NCI-H2227 treated with DMSO at 0.1 percent for 48 hours (cell line): ENCODE results near the gene RPTN.

Experiments
- DNase-seq: peaks from one replicate; lab custom pipeline; 2025; lab: John Stamatoyannopoulos, UW

Gene RPTN

GRCh38 chr1:152159144-152159543, at the start of gene RPTN:
RPTN (minus strand) TSS chr1:152159228; CDS start chr1:152157889, 1,339 bp downstream.
- no peak for DNase-seq

- no peak for DNase-seq
Observed at GRCh38 chr1:152198982-152199381, 40.0 kb upstream of the RPTN start.

- no peak for DNase-seq
Observed at GRCh38 chr1:152197361-152197941, 38.4 kb upstream of the RPTN start.

- DNase-seq, result no peak
Observed at GRCh38 chr1:152191711-152192110, 32.7 kb upstream of the RPTN start.

GRCh38 chr1:152191260-152191659, 32.2 kb upstream of the RPTN start:
- DNase-seq, result no peak

- no peak for DNase-seq
Observed at GRCh38 chr1:152190589-152190988, 31.6 kb upstream of the RPTN start.

GRCh38 chr1:152189657-152190442, 30.8 kb upstream of the RPTN start:
- no peak for DNase-seq

GRCh38 chr1:152188673-152189591, 29.9 kb upstream of the RPTN start:
- DNase-seq, result peak; percentile 1

GRCh38 chr1:152186556-152187285, 27.7 kb upstream of the RPTN start:
- DNase-seq, result no peak

- peak; percentile 7 for DNase-seq
Observed at GRCh38 chr1:152185544-152186391, 26.7 kb upstream of the RPTN start.

- DNase-seq, result no peak
Observed at GRCh38 chr1:152182944-152183361, 23.9 kb upstream of the RPTN start.

- no peak for DNase-seq
Observed at GRCh38 chr1:152182431-152182830, 23.4 kb upstream of the RPTN start.

GRCh38 chr1:152179566-152179965, 20.5 kb upstream of the RPTN start:
- no peak for DNase-seq

- DNase-seq, result no peak
Observed at GRCh38 chr1:152170287-152170905, 11.4 kb upstream of the RPTN start.

- DNase-seq, result no peak
Observed at GRCh38 chr1:152169366-152170025, 10.5 kb upstream of the RPTN start.

- DNase-seq, result no peak
Observed at GRCh38 chr1:152168535-152168868, 9.5 kb upstream of the RPTN start.

GRCh38 chr1:152167835-152168534, 9.0 kb upstream of the RPTN start:
- no peak for DNase-seq

- DNase-seq, result no peak
Observed at GRCh38 chr1:152166966-152167365, 7.9 kb upstream of the RPTN start.

GRCh38 chr1:152165286-152166077, 6.5 kb upstream of the RPTN start:
- no peak for DNase-seq
